ENCODE results near the gene GID4. TPM values are rescaled to one million over a fixed set of nuclear protein-coding genes. Genes with fewer than 3 reads are reported as not detected.

Gene GID4
- total RNA-seq, 5 donors from 2014 or later (not counting 1 experiment from before 2014, with no cell fraction given) = 7.9 to 12.3 (median 10.0) TPM

DNA sequence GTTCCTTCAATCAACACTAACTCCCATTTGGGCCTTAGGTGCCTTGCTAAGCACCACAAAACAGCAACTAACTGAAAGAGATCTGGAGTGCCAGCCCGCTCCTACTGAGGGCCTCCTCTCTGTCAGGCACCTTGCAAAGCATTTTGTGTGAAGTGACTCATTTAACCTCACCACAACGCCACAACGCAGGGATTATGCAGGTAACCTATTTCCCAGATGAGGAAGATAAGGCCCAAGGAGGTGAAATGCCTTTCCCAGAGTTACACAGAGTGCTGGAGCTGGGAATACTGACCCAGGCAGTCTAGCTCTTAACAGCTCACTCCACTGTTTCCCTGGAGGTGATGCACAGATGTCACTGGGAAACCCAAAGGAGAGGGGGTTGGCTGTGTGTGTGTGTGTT lies 33.7 kb upstream of the GID4 start:
- H3K36me3 ChIP-seq (ENCODE audit: control insufficient read depth in 2 of 2, extremely low read depth in 1 of 2, insufficient read depth in 1 of 2, low read length in 1 of 2) = peaks cover 9 to 10% of the 10 kb centered on the region in 2 donors
- 70% methylated on average over 2 of the region's 3 CpGs for WGBS (ENCODE audit: insufficient coverage)

GRCh38 chr17:18006495-18007239 lies 32.5 kb upstream of the GID4 start:
- Histone ChIP-seq H3K9me3 (no peaks in the 10 kb centered on the region), H3K27me3 (replicated peaks in 1 of 2; ENCODE audit: control insufficient read depth in 2 of 2, extremely low read depth in 1 of 2, insufficient read depth in 2 of 2, low read length in 1 of 2) (no peaks in the 10 kb centered on the region), H3K27ac (ENCODE audit: low read length) (no peak overlapping the region), H3K36me3 (ENCODE audit: control insufficient read depth in 2 of 2, extremely low read depth in 1 of 2, insufficient read depth in 1 of 2, low read length in 1 of 2) (peaks cover 10 to 13% of the 10 kb centered on the region in 2 donors), H3K4me3 (ENCODE audit: control insufficient read depth in 1 of 2, extremely low read depth in 1 of 2, low read length in 1 of 2) (no peak overlapping the region), H3K4me1 (ENCODE audit: control insufficient read depth in 1 of 2, extremely low read depth in 1 of 2, insufficient read depth in 2 of 2, low read length in 2 of 2) (no peaks in the 10 kb centered on the region)
- H3K27me3 Mint-ChIP-seq = no peaks in the 10 kb centered on the region
- WGBS (ENCODE audit: insufficient coverage) = 97% methylated on average over 16 of the region's 31 CpGs
- ChIA-PET POLR2A (interaction anchor here in 1 of 2 donors (0.6 kb wide), 1 partner anchor 49 kb away, joined by 3 read pairs; no protein-coding TSS in a partner anchor), CTCF (no interaction called here)
- peaks cover 23% of the 10 kb centered on the region for H3K36me3 Mint-ChIP-seq
- DNase-seq (no peak), ATAC-seq (replicated peaks in 1 of 4) (no peak)
- H3K9me3 Mint-ChIP-seq = no peaks in the 10 kb centered on the region
- no peak overlapping the region for H3K27ac Mint-ChIP-seq
- H3K4me3 Mint-ChIP-seq = no peak overlapping the region
- no peaks in the 10 kb centered on the region for H3K4me1 Mint-ChIP-seq

More for the DNA sequence above, 33.7 kb upstream of the GID4 start:
- Mint-ChIP-seq H3K36me3 (peaks cover 20% of the 10 kb centered on the region), H3K9me3 (no peaks in the 10 kb centered on the region), H3K4me3 (no peak overlapping the region), H3K27ac (no peak overlapping the region), H3K4me1 (no peaks in the 10 kb centered on the region), H3K27me3 (no peaks in the 10 kb centered on the region)
- POLR2A ChIA-PET = no interaction called here
- ATAC-seq (replicated peaks in 1 of 4) (no peak), DNase-seq (no peak)
- Histone ChIP-seq H3K27me3 (replicated peaks in 1 of 2; ENCODE audit: control insufficient read depth in 2 of 2, extremely low read depth in 1 of 2, insufficient read depth in 2 of 2, low read length in 1 of 2) (no peaks in the 10 kb centered on the region), H3K4me3 (ENCODE audit: control insufficient read depth in 1 of 2, extremely low read depth in 1 of 2, low read length in 1 of 2) (no peak overlapping the region), H3K27ac (ENCODE audit: low read length) (no peak overlapping the region), H3K4me1 (ENCODE audit: control insufficient read depth in 1 of 2, extremely low read depth in 1 of 2, insufficient read depth in 2 of 2, low read length in 2 of 2) (no peaks in the 10 kb centered on the region), H3K9me3 (no peaks in the 10 kb centered on the region)
- CTCF ChIA-PET = no interaction called here

DNA sequence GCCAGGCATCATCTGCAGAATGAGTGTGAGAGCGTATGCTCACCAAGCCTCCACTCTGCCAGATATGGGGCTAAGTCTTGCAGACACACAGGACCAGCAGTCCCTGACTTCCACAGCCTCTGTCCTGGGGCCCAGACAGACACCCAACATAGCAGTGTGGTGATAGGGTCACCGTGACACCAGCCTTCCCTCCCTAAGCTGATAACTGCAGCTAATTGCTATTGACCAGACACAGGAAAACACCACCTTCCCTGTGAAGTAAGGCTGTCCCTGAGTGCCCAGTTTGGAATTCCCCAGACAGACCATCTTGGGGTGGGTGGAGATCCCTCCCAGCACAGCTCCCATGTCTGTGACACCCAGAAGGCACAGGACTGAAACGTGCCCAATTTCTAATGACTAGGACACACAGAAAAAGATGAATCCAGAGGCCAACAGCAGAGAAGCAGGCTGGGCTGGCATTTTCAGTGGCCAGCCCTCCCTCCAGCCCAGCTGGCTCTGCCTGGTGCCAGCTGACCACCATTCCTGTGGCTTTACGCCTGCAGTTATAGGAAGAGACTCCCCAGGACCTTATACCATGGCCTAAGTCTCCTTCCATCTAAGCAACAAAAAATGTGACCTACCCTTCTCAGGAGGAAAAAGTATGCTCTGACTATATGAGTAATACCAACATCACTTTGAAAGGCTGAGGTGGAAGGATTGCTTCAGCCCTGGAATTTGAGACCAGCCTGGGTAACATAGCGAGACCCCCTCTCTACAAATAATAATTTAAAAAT lies 30.5 kb upstream of the GID4 start:
- Histone ChIP-seq H3K27ac (ENCODE audit: low read length) (no peak overlapping the region), H3K27me3 (replicated peaks in 1 of 2; ENCODE audit: control insufficient read depth in 2 of 2, extremely low read depth in 1 of 2, insufficient read depth in 2 of 2, low read length in 1 of 2) (no peaks in the 10 kb centered on the region), H3K4me3 (ENCODE audit: control insufficient read depth in 1 of 2, extremely low read depth in 1 of 2, low read length in 1 of 2) (no peak overlapping the region), H3K4me1 (ENCODE audit: control insufficient read depth in 1 of 2, extremely low read depth in 1 of 2, insufficient read depth in 2 of 2, low read length in 2 of 2) (no peaks in the 10 kb centered on the region), H3K9me3 (no peaks in the 10 kb centered on the region), H3K36me3 (ENCODE audit: control insufficient read depth in 2 of 2, extremely low read depth in 1 of 2, insufficient read depth in 1 of 2, low read length in 1 of 2) (peaks cover 10 to 15% of the 10 kb centered on the region in 2 donors)
- H3K9me3 Mint-ChIP-seq = no peaks in the 10 kb centered on the region
- no peak overlapping the region for H3K4me3 Mint-ChIP-seq
- ChIA-PET CTCF (interaction anchor here in 1 of 2 donors (0.6 kb wide), 1 partner anchor 1284 kb away, joined by 3 read pairs; no protein-coding TSS in a partner anchor), POLR2A (no interaction called here)
- H3K4me1 Mint-ChIP-seq = no peaks in the 10 kb centered on the region
- WGBS (ENCODE audit: insufficient coverage) = 84% methylated on average over 3 of the region's 5 CpGs
- peaks cover 33% of the 10 kb centered on the region for H3K36me3 Mint-ChIP-seq
- no peak for ATAC-seq (replicated peaks in 1 of 4)
- H3K27ac Mint-ChIP-seq = no peak overlapping the region
- DNase-seq = no peak
- no peaks in the 10 kb centered on the region for H3K27me3 Mint-ChIP-seq

DNA sequence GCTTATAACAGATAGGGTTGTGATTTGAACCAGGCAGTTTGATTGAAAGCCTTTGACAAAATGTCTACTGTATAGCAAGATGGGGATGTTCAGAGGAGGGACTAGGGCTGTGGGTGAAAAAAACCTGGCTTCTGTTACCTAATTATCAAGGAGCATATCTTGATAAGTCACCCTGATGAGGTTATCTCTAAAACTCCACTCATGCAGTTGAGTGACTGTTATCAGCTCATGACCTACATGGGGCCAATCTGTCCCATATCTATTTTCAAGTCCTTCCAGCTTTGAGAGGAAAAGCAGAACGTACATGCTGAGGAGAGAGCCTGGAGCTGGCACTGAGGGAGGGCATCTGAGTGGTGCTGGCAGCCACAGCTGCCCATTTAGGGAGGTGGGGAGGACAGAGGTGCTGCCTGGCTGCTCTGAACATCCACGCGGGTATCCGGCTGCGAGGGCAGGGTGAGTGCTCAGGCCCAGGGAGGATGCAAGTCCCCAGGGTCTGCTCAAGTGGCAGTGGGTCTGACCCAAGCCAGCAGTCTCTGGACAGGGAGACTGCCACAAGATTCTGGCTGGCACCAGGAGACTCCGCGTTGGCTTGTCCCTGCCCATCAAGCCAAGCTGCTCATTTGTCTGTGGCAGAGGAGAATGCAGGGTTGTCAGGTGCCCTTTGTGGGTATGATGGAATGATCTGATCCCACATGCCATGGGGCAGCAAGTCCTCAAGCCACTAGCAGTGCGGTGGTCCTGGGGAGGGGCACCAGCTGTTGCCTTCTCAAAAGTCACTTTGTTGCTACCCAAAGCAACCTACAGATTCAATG lies 29.4 kb upstream of the GID4 start:
- DNase-seq = no peak
- no peak for ATAC-seq (replicated peaks in 1 of 4)
- no peak overlapping the region for H3K4me3 Mint-ChIP-seq
- peaks cover 34% of the 10 kb centered on the region for H3K36me3 Mint-ChIP-seq
- Histone ChIP-seq H3K4me3 (ENCODE audit: control insufficient read depth in 1 of 2, extremely low read depth in 1 of 2, low read length in 1 of 2) (no peak overlapping the region), H3K36me3 (ENCODE audit: control insufficient read depth in 2 of 2, extremely low read depth in 1 of 2, insufficient read depth in 1 of 2, low read length in 1 of 2) (peaks cover 10 to 15% of the 10 kb centered on the region in 2 donors), H3K9me3 (no peaks in the 10 kb centered on the region), H3K27me3 (replicated peaks in 1 of 2; ENCODE audit: control insufficient read depth in 2 of 2, extremely low read depth in 1 of 2, insufficient read depth in 2 of 2, low read length in 1 of 2) (no peaks in the 10 kb centered on the region), H3K27ac (ENCODE audit: low read length) (no peak overlapping the region), H3K4me1 (ENCODE audit: control insufficient read depth in 1 of 2, extremely low read depth in 1 of 2, insufficient read depth in 2 of 2, low read length in 2 of 2) (no peaks in the 10 kb centered on the region)
- ChIA-PET POLR2A (interaction anchor here in 1 of 2 donors (0.5 kb wide), 1 partner anchor 1953 kb away, joined by 9 read pairs; no protein-coding TSS in a partner anchor), CTCF (interaction anchor here in 1 of 2 donors (0.6 kb wide), 1 partner anchor 394 kb away, joined by 3 read pairs; no protein-coding TSS in a partner anchor)
- 83% methylated on average over 8 of the region's 8 CpGs for WGBS (ENCODE audit: insufficient coverage)
- no peaks in the 10 kb centered on the region for H3K9me3 Mint-ChIP-seq
- no peak overlapping the region for H3K27ac Mint-ChIP-seq
- no peaks in the 10 kb centered on the region for H3K27me3 Mint-ChIP-seq
- H3K4me1 Mint-ChIP-seq = no peaks in the 10 kb centered on the region

DNA sequence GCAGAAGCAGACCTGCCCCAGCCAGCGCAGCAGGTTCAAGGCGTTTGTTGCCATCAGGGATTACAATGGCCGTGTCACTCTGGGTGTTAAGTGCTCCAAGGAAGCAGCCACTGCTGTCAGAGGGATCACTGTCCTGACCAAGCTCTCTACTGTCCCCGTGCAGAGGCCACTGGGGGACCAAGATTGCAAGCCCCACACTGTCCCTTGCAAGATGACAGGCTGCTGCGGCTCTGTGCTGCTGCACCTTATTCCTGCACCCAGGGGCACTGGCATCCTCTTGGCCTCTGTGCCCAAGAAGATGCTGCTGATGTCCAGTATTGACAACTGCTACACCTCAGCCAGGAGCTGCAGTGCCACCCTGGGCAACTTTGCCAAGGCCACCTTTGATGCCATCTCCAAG lies 27.9 kb upstream of the GID4 start:
- H3K4me3 Mint-ChIP-seq = no peak overlapping the region
- peaks cover 6 to 15% of the 10 kb centered on the region in 2 donors for H3K36me3 ChIP-seq (ENCODE audit: control insufficient read depth in 2 of 2, extremely low read depth in 1 of 2, insufficient read depth in 1 of 2, low read length in 1 of 2)
- H3K27me3 ChIP-seq (replicated peaks in 1 of 2; ENCODE audit: control insufficient read depth in 2 of 2, extremely low read depth in 1 of 2, insufficient read depth in 2 of 2, low read length in 1 of 2) = no peaks in the 10 kb centered on the region
- no peaks in the 10 kb centered on the region for H3K4me1 ChIP-seq (ENCODE audit: control insufficient read depth in 1 of 2, extremely low read depth in 1 of 2, insufficient read depth in 2 of 2, low read length in 2 of 2)
- H3K4me3 ChIP-seq (ENCODE audit: control insufficient read depth in 1 of 2, extremely low read depth in 1 of 2, low read length in 1 of 2) = no peak overlapping the region
- ATAC-seq (replicated peaks in 1 of 4) (no peak), DNase-seq (no peak)
- POLR2A ChIA-PET = no interaction called here
- H3K27ac ChIP-seq (ENCODE audit: low read length) = no peak overlapping the region
- no peaks in the 10 kb centered on the region for H3K27me3 Mint-ChIP-seq
- CTCF ChIA-PET = interaction anchor here in 1 of 2 donors (0.6 kb wide), 1 partner anchor 394 kb away, joined by 7 read pairs; no protein-coding TSS in a partner anchor
- WGBS (ENCODE audit: insufficient coverage) = 94% methylated on average over 5 of the region's 5 CpGs
- no peak overlapping the region for H3K27ac Mint-ChIP-seq
- no peaks in the 10 kb centered on the region for H3K9me3 Mint-ChIP-seq
- no peaks in the 10 kb centered on the region for H3K9me3 ChIP-seq
- no peaks in the 10 kb centered on the region for H3K4me1 Mint-ChIP-seq
- H3K36me3 Mint-ChIP-seq = peaks cover 38% of the 10 kb centered on the region

- ChIA-PET CTCF (no interaction called here), POLR2A (no interaction called here)
- H3K36me3 Mint-ChIP-seq = peaks cover 35% of the 10 kb centered on the region
These were observed 25.2 kb upstream of the GID4 start for GRCh38 chr17:18014006-18014405.

More at GRCh38 chr17:18014006-18014405, 25.2 kb upstream of the GID4 start:
- Mint-ChIP-seq H3K27ac (no peak overlapping the region), H3K27me3 (no peaks in the 10 kb centered on the region), H3K4me1 (no peaks in the 10 kb centered on the region), H3K9me3 (no peaks in the 10 kb centered on the region), H3K4me3 (no peak overlapping the region)
- no peak for ATAC-seq (replicated peaks in 1 of 4)
- Histone ChIP-seq H3K4me1 (ENCODE audit: control insufficient read depth in 1 of 2, extremely low read depth in 1 of 2, insufficient read depth in 2 of 2, low read length in 2 of 2) (no peaks in the 10 kb centered on the region), H3K27ac (ENCODE audit: low read length) (no peak overlapping the region), H3K36me3 (ENCODE audit: control insufficient read depth in 2 of 2, extremely low read depth in 1 of 2, insufficient read depth in 1 of 2, low read length in 1 of 2) (peaks cover 7 to 9% of the 10 kb centered on the region in 2 donors), H3K4me3 (ENCODE audit: control insufficient read depth in 1 of 2, extremely low read depth in 1 of 2, low read length in 1 of 2) (no peak overlapping the region), H3K9me3 (no peaks in the 10 kb centered on the region), H3K27me3 (replicated peaks in 1 of 2; ENCODE audit: control insufficient read depth in 2 of 2, extremely low read depth in 1 of 2, insufficient read depth in 2 of 2, low read length in 1 of 2) (no peaks in the 10 kb centered on the region)
- DNase-seq = no peak
- 92% methylated on average over 5 of the region's 6 CpGs for WGBS (ENCODE audit: insufficient coverage)

All from T-cell (primary cell).